Measurements from ENCODE around the gene NOTO. TPM values are rescaled to one million over a fixed set of nuclear protein-coding genes. Genes with fewer than 3 reads are reported as not detected.

The NOTO gene
- total and polyA plus RNA-seq, 10 of the 15 experiments (the other 5 are each of a cell fraction or from before 2014, with no cell fraction given): not detected

DNA sequence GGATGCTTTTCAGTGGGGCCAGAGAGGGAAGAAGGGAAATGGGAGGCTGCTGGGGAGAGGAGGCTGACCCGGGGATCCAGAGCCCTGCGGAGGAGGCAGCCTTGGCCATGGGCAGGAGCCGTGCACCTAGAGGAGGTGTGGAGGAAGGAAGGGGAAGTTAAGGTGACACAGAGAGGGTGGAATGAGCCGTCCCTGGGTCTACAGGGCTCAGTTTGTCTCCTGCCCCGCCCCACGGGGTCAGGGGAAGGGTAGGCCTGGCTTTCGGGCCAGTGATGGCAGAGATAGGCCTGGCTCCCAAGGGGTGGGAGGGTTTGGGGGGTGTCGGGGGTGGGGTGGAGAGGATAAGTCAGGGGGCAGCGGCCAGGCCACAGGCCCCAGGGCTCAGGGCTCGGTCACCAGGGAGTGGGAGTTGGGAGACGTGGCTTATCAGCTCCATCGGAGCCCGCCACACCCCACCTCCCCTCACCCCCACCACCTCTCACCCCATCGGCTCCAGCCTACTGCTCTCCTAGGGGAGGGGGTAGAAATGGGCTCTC is 39.5 kb upstream of the NOTO start:
- no peaks in the 10 kb centered on the region for H3K79me2 ChIP-seq (ENCODE audit: control insufficient read depth, insufficient read depth, low read length)
- DNase-seq (ENCODE audit: low read depth, low spot score): no peak
- in situ Hi-C loops (cut with MboI) (loop anchor here (5.0 kb wide), 2 partner anchors 76 to 166 kb away; no protein-coding TSS in a partner anchor), intact Hi-C loops (cut with micrococcal nuclease; ENCODE audit: unreplicated experiment) (loop anchor here (1.0 to 5.0 kb wide), 3 partner anchors 78 to 271 kb away; no protein-coding TSS in a partner anchor)
- BruUV-seq (replicated peaks): no TSS peak
- H3K9ac ChIP-seq (ENCODE audit: control insufficient read depth, insufficient read depth, low read length): no peak overlapping the region
- SMC1A ChIA-PET (ENCODE audit: uncharacterized antibody, unreplicated experiment): interaction anchor here (0.7 to 1.6 kb wide), 4 partner anchors 14 to 163 kb away, joined by 3 to 4 read pairs (median 3); no protein-coding TSS in a partner anchor
- 40% methylated on average over 4 of the region's 14 CpGs for WGBS (ENCODE audit: insufficient coverage, insufficient replicate concordance, low lambda C conversion rate, missing lambda C conversion rate)
- no peaks in the 10 kb centered on the region for H4K20me1 ChIP-seq (ENCODE audit: control insufficient read depth, insufficient read depth)
- no peak for FAIRE-seq
- CTCF ChIA-PET: interaction anchor here (0.6 to 2.4 kb wide), 7 partner anchors 14 to 269 kb away, joined by 3 to 12 read pairs (median 3); no protein-coding TSS in a partner anchor
- ATAC-seq: no peak
- no peak overlapping the region for H2AFZ ChIP-seq (ENCODE audit: control insufficient read depth, low read depth, low read length)
- TF ChIP-seq RAD21 (IDR thresholded peaks at IDR 0.05; ENCODE audit: insufficient read depth, low read depth, low read length) (no peak), MEF2B (IDR thresholded peaks at IDR 0.05; ENCODE audit: partially characterized antibody, poor library complexity, severe bottlenecking) (no peak), HCFC1 (IDR thresholded peaks at IDR 0.05; ENCODE audit: low read length) (no peak), BACH1 (IDR thresholded peaks at IDR 0.05; ENCODE audit: borderline replicate concordance) (no peak)
- TF ChIP-seq, protein P1, sequence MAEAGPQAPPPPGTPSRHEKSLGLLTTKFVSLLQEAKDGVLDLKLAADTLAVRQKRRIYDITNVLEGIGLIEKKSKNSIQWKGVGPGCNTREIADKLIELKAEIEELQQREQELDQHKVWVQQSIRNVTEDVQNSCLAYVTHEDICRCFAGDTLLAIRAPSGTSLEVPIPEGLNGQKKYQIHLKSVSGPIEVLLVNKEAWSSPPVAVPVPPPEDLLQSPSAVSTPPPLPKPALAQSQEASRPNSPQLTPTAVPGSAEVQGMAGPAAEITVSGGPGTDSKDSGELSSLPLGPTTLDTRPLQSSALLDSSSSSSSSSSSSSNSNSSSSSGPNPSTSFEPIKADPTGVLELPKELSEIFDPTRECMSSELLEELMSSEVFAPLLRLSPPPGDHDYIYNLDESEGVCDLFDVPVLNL (IDR thresholded peaks at IDR 0.05; ENCODE audit: low read depth, low read length): no peak
- H3K9me3 ChIP-seq (replicated peaks; ENCODE audit: control insufficient read depth, insufficient read depth, low read length): no peaks in the 10 kb centered on the region
- no peak overlapping the region for H3K4me2 ChIP-seq (ENCODE audit: control insufficient read depth, insufficient read depth)
- H3K27ac ChIP-seq (ENCODE audit: control insufficient read depth, insufficient read depth): no peak overlapping the region
- no peaks in the 10 kb centered on the region for H3K36me3 ChIP-seq (ENCODE audit: control insufficient read depth in 2 of 2, insufficient read depth in 2 of 2, low read length in 1 of 2)
- peaks cover 0 to 2% of the 10 kb centered on the region in 2 experiments; a peak in 1 of 4 replicates for H3K27me3 ChIP-seq (replicated peaks in 1 of 2; ENCODE audit: control insufficient read depth in 2 of 2, insufficient read depth in 2 of 2, low read length in 1 of 2)
- RAD21 ChIA-PET (ENCODE audit: unreplicated experiment): interaction anchor here (0.7 to 2.1 kb wide), 3 partner anchors 75 to 270 kb away, joined by 5 to 7 read pairs (median 6); no protein-coding TSS in a partner anchor
- H3K4me3 ChIP-seq: no peak overlapping the region
- no peaks in the 10 kb centered on the region for H3K4me1 ChIP-seq (ENCODE audit: control insufficient read depth, insufficient read depth, low read length)
- POLR2A ChIA-PET: no interaction called here

Measured in GM12878 (cell line).